Bone marrow (tissue), 2 donors: ENCODE data around the gene RFT1.

ENCODE experiments used
- DNase-seq, 2 donors: peaks; one replicate each; lab custom pipeline; 2025; lab: John Stamatoyannopoulos, UW

Gene RFT1

DNA sequence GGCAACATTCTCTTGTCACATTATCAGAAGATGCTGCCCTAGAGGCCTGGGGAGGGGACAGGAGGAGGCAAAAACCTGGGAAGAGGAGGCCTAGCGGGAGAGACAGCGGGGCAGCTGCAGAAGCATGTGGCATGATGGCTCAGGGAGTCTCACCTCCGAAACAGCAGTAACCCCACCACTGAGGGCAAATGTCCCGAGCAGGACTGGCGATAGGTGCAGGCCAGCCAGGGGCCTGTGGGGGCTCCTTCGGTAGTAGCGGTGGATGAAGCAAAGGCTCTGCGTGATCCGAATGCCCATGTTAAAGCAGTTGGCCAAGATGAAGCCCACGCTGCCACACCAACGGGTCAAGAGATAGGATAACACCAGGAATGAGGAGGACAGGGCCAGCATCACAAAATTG, 38.0 kb downstream of the RFT1 start:
- DNase-seq = no peak

DNA sequence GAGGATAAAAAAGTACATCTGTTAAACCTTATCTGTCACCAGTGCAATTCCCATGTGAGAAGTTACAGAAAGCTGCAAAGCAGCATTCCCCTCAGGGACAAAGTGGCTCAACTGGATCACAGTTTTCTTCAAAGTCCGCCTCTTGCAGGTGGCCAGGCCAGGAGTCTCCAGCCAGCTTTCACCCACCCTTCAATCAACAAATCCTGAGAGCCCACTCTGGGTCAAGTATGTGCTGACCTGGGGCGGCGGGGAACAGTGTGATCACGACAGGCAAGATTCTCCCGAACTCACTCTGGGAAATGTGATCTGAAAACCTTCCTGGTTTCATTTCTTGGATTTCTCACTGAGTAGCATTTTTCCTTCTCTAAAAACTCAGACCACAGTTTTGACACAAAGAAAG, 39.2 kb downstream of the RFT1 start:
- DNase-seq = no peak

DNA sequence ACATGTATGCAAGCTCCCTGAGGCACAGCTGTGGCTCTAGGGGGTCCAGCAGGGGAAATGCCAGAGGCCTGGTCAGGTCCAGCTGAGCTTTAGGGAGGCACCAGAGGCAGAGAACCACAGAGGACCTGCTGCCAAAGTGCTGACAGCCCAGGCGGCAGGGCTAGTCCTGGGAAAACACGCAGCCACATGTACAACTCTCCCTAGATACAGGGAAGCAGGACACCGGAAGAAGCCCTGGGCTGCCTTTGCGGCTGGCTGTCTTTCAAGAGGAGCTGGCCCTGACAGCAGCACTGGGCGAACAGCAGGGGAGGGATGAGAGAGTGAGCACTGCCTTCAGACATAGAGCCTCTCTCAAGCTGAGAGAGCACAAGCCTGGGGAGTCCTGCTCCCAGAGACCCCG, 40.7 kb downstream of the RFT1 start:
- no peak for DNase-seq

DNA sequence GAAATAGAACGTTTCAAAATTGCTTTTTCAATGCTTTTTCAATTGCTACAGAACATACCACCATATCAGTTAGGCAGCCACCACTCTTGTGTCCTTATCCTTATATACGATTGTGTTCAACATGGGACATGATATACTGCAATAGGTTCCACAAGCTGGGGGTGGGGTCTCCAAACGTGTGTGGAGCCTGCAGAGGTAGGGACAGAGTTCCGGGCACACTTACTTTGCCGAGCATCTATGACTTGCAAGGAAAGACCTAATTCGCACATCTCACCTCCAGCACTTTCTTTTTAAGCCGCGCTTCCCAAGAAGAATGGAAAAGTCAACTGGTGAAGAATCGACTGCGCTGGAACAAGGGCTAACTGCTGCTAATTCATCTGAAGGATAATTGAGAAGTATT, 44.8 kb downstream of the RFT1 start:
- no peak for DNase-seq

DNA sequence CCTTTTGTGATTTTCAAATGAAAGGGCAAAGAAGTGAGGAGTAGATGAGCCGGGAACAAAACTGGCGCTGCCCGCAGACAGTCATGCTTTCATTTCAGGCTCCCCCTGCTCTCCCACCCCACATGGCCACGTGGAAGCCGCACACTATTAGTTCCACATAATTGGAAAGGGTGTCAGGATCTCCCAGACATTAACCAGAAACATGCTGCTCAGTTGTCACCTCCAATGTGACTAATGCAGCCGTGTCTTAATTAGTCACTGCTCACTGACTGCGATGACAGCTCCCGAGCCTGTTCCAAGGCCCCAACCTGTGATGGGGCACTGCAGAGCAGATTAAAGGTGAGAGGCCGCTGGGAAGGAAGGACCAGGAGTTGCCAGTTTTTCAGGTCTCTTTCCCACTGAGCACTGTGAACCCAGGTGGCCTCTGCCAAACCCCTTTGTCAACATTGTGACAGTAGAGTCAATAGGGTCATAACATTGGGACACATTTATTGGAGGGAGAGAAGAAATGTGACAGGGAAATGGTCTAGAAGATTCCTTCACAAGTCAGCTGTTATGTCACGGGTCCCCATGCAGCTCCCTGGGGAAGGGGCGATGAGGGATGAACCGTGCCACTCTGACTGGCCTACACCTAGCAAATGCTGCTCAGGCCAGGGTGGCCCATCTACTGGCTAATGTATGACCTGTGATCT, 45.8 kb downstream of the RFT1 start:
- no peak for DNase-seq

DNA sequence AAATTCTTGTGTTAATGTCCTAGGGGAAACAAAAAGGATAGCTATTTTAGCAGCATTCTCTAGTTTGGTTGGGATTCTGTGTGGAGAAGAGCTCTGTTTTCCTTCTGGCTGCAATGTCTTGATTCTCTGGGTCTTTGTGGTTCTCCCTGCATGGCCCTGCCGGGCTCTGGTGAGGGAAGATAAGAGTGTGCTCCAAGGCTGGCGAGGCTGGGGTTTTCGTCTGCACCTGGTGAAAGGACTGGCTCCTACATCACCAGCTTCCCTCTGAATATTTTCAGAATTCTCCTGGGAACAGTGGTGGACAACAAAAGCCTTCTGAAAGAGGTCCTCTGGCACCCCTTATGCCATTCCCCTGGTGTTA, 46.3 kb downstream of the RFT1 start:
- no peak for DNase-seq

DNA sequence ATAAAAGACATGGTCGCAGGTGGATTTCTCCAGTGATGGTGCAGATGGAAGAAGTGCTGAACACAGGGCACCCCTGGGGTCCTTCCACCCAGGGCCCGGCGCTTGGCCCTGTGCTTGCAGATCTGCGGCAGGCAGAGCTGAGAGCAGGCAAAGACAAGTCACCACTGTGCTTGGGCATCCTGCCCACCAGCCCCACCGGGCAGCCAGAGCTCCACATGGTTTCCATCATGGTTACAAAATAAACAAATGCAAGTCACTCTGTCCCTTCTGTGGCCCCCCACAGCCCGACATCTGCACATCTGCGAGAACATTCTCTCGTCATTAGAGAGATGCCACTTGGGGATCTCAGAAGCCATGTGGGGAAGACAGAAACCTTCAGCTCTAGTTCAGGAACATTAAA, 46.7 kb downstream of the RFT1 start:
- DNase-seq = no peak

DNA sequence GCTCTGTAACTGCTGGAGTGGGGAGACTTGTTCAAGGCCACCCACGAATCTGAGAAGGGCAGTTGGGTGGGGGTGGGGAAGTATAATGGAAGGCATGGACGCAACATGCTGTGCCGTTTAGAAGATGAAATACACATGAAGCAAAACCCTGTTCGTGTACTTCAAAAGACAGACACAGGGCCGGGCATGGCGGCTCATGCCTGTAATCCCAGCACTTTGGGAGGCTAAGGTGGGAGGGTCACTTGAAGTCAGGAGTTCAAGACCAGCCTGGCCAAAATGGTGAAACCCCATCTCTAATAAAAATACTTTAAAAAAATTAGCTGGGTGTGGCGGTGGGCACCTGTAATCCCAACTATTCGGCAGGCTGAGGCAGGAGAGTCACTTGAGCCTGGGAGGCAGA, 47.5 kb downstream of the RFT1 start:
- DNase-seq = no peak

DNA sequence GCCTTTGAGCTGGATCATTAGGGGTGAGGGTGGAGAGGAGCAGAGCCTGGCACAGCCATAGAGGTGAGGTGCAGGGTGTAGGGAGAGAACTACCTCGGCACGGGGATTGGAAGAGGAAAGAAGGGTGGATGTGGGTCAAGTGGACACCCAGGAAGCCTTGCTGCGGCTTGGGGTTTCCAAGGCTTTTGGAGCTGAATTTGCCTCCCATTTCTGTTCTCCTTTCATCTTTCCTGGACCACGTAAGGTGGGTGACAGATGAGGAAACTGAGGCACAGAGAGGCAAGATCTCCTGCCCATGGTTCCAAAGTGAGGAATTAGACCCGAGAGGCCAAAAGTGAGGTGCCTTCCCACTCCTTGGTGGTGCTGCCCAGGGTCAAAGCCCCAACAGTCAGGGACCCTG, 48.9 kb downstream of the RFT1 start:
- DNase-seq = no peak

DNA sequence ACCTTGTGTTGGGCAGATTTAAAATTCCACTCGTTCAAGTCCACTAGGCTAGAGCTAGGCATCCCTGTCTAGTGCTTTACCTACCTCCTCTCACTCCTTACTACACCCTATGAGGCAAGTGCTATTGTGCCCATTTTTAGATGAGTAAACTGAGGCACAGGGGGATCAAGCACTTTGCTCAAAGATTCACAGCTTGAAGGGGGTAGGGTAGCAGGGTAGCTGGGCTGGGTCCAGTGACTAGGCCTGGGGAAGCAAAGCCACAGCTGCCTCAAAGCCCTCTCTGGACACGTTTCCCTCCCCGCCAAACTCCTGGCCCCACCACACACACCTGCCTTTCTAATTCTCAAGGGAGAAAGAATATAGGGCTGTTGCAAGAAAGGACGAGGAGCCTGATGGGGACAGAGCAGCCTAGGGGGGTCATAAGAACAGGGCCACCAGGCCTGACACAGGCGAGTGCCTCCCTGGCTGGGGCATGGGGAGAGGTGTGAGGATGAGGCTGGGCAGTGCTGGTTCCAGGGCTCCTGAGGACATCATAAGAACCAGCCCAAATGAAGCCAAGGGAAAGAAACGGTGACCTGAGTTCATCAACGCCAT, 49.5 kb downstream of the RFT1 start:
- DNase-seq = no peak

DNA sequence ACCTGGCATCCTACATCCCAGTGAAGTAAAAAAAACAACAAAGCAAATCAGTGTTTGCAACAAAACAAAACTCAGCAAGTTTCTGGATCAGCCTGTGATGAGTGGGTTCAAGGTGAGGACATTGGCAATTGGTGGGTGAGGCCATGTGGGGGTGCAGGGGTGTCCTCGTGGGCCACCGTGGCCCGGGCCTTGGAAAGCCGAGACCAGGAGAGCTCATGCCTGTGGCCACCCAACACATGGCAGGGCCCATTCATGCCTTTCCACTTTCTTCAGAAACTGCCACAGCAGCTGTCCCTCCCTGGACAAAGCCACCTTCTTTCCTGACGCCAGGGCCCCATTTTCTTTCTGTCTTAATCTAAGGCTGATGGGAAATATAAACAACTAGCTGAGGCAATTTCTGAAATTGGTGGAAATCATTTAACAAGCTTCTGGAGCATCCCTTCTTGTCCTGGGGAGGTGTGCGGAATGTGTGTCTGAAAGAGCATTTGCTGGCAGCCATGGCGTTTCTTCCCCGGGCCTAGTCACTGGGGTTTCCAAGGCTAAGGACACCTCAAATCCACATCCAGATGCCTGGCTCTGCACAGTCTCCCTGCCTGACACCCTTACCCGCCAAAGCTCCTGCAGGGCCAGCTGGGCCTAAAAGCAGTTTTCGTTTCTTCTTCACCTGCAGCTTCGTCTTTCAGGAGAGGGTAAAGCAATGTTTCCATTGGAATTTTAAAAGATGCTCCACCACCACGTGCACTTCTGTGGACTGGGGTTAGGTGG, 50.3 kb downstream of the RFT1 start:
- DNase-seq = no peak

DNA sequence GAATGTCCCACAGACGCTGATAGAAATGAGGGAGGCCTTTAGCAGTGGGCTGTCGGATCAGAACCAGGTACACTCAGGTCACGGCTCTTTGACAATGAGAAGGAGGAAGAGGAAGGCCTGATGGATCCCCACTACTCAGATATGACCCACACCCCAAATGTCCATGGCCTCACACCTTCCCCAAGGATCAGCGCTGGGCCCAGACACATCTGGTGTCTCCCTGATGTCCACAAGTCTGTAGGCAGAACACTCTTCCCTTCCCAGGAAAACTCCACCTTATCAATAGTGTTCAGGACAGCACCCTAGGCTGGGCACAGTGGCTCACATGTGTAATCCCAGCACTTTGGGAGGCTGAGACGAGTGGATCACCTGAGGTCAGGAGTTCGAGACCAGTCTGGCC, 51.1 kb downstream of the RFT1 start:
- DNase-seq = no peak

DNA sequence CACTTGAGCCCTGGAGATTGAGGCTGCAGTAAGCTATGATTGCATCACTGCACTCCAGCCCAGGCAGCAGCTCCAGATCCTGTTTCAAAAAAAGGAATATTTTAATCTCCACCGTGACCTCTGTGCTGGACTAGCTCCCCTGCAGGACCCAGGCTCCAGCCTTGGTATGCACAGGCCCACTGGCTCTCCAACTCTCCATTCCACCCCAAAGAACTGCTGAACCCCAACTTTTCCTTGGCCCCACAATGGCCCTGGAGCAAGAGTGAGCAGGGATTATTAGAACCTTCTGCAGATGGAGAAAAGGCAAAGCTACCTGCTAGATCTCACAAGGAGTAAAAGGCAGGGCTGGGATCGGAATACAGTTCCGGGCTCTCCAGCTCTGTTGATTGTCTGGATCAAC, 51.6 kb downstream of the RFT1 start:
- DNase-seq = no peak

DNA sequence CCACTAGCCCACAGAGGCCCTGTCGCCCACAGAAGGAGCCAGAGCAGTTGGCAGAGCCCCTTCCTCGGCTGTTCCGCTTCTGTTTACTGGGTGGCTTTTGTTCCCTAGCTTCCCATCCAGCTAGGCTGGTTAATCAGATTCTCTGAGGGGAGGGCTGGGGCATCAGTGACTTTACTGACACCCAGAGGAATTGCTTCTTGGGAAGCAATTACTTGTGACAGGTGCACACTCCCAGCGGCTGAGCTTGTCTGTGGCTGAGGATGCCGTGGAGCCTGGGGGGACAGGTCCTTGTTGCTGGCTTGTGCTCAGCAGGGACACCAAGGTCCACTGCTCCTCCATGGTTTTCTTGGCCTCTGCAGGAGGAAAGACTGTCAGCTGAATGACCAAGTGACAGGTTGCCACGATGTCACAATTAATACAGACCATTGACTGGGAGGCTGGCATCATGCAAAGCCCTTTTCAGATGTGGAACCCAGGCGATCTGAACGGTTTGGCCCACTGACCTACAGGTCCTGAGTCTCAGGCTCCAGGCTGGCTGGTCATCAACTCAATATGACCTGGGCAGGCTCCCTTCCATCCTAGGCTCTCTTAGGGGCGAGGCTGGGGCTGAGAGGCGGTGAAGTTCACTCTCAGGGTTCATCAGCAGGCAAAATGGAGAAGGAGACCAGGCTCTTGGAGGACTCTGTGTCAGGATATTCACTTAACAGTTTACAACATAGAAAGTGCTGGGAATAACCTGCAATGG, 52.6 kb downstream of the RFT1 start:
- no peak for DNase-seq

DNA sequence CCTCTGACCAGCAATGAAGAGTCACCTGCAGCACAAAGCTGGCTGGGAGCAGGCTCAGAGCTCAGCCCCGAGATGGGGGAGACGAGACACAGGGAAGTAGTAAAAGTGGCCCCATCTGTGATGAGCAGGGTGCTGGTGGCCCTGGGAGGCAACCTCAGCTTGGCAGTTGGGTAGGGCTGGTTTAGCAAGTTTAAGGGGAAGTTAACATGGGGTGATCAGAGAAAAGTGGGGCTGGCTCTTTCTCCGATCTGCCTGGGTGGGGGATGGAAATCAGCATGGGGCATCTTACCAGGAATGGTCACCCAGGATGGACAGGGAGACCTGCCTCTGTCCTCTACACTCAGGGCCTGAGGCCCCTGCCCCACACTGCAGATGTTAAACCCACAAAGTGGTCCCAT, 54.5 kb downstream of the RFT1 start:
- no peak for DNase-seq

DNA sequence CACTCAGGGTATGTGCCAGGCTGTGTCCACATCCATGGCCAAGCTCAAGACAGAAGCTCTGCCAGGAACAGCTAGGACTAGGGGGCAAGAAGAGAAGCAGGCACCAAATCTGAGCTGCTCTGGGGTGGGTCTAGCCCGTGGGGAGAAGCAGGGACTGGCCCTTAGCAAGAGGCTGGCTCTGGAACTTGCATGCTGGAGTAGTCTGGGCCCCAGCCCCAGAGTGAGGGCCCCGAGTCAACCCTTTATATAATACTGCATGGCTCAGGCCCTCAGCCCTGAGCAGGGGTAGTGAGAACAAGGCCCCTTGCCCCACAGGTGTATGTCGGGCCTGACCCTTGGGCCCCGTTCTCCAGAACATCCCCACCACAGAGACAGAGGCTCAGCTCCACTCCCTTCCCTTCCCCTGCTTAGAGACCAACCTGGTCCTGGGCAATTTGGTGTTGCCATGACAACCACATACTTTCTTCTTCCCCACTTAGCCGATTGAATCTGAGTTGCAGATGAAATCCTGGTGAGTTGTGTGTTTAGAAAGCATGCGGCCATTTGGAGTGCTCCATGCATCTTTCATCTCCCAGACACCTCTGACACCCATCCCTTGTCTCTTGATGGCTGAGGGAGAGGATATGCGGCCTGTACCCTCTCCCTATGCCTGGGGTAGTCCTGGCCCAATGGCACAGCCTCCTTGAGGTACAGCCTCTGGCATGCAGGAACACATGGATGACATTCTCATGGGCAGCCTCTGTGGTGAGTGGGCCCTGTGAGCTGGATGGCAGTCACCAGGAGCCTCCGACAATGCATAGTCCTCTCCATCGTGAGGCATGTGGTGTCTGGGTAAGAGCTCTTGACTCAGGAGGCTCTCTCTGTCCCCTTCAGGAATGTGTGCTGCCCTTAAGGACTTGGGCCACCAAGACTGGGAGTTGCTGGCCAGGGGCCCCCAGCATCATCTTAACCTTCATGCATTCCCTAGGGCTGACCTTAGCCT, 55.2 kb downstream of the RFT1 start:
- no peak for DNase-seq

DNA sequence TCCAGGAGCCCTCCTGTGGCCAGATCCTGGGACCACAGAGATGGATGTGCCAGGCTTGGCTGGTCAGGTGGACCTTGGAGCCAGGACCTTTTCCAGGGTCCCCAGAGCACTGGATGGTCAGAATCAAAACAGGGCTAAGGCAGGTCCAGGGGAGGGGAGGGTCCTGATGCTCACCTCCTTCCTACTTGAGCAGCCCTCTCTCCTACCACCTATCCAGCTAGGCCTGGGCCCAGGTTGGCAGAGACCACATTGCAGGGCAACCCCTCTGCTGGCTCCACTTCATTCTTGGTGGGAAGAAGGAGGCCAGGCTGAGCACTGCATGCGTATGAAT, 55.9 kb downstream of the RFT1 start:
- no peak for DNase-seq

DNA sequence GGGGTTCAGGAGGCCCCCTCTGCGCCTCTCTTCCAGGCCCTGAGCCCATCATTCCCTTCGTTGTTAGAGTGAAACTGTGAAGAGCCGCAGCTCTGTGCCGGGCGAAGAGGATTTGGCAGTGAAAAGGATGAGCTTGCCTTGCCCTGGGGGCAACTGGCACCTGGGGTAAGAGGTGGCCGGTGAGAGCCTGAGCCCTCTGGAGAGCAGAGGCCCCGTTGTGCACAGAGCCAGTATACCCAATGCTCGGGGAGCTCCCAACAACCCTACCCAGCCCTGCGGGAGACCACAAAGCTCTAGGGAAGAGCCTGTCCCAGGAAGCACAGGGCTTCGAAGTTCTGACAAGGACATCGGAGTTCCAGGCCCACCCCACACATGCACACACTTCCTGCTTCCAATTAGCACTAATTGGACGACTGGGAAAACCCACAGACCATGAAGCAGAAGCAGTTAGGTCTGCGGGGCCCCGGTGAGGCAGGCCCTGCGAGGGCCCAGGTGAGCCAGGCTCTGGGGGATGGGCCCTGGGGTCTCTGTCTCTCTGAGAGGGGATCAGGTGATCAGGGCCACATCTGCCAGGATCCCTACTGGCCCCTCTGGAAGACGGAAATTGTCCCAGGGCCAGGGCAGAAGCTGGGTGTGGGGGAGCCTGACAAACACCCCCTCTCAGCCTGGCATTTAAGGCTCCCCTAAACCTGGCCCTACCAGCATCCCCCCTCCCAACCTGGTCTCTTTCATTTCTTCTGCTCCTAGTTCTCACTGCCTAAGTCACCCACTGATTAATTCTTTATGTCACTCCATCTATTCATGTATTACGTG, 56.5 kb downstream of the RFT1 start:
- no peak for DNase-seq

DNA sequence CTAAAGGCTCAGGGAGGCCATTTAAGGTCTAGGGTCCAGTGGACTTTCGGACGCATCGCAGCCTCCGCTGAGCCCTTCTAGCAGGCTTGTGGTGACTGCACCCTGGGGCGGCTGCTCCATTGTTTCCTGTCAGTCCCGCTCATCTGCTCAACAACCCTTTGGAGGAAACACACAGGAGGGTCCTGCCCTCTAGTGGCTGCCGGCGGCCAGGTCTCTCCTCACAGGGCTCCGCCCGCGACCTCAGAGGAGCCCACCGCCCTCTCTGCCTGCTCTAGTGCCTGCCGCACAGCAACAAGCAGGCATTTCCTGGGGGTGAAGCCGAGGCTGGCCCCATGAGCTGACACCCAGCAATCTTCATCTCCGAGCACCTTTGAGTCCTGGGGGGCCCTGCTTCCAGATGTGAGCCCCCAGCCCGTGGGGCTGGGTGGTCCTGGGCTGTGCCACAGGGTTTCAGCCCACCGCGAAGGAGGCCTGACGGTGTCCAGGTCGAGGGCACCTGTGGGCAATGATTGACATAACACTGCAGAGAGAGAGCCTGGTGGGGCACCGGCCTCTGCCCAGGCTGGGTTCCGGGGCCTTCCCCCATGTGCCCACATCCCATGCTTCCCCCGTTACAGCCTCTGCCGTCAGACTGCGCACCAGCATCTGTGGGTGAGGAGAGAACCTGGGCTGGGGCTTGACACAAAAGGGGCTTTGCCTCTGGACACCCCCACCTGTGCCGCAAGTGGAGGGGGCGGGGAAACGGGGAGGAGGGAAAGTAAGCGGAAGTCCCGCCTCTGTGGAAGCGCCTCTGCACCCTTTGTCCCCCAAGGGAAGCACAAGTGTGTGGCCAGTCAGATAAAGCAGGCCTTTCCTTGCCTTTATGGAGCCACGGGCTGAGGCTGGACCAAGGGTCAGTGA, 57.3 kb downstream of the RFT1 start:
- peak; percentile 47 to 65 for DNase-seq

DNA sequence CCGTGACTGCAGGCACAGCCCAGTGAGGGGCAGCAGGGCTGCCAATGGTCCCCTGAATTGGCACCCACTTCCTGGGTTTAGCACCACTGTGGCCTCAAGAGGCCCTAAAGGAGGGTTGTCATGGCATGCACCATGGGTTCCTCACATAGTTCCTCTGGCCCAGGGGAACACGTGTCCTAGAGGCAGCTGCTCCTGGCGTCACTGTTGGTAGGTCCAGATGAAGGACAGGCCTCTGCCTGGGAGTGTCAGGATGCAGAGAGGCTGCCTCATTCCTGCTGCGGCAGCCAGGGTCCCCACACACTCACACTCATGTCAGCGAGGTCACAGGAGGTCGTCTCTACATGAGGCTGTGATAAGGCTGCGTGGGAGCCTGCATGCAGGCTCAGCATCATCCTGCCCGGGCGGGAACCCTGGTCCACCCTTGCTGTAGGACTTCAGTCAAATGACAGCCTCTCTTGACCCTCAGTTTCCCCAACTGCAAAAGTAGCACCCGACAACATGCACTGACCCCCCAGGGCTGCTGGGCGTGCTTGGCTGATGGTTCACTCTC, 58.3 kb downstream of the RFT1 start:
- no peak for DNase-seq
